ENCODE measurements around the gene FRMD4A. TPM values are rescaled to one million over a fixed set of nuclear protein-coding genes. Genes with fewer than 3 reads are reported as not detected.

Gene FRMD4A
- total and polyA plus RNA-seq, 10 of the 15 experiments (the other 5 are each of a cell fraction or from before 2014, with no cell fraction given) = 17.8 to 75.2 (median 39.1) TPM

GRCh38 chr10:13681095-13681494 is 649.6 kb downstream of the FRMD4A start:
- H3K4me1 ChIP-seq (ENCODE audit: control insufficient read depth, insufficient read depth, low read length) = peaks cover 3% of the 10 kb centered on the region; the same call in 1 of the 2 replicates
- ATAC-seq = no peak
- FAIRE-seq = no peak
- no peak for DNase-seq (ENCODE audit: low read depth, low spot score)
- no peaks in the 10 kb centered on the region for H3K9me3 ChIP-seq (replicated peaks; ENCODE audit: control insufficient read depth, insufficient read depth, low read length)
- no peak overlapping the region for H3K4me2 ChIP-seq (ENCODE audit: control insufficient read depth, insufficient read depth)
- no peak overlapping the region for H3K27ac ChIP-seq (ENCODE audit: control insufficient read depth, insufficient read depth)
- no peaks in the 10 kb centered on the region for H4K20me1 ChIP-seq (ENCODE audit: control insufficient read depth, insufficient read depth)
- no peak overlapping the region for H3K4me3 ChIP-seq
- intact Hi-C loops (cut with micrococcal nuclease; ENCODE audit: unreplicated experiment) = no loop called here
- POLR2A ChIA-PET = no interaction called here
- in situ Hi-C loops (cut with MboI) = no loop called here
- CTCF ChIA-PET = interaction anchor here (1.5 to 1.7 kb wide), 2 partner anchors 17 kb away, joined by 3 to 5 read pairs; no protein-coding TSS in a partner anchor
- no TSS peak for BruUV-seq (replicated peaks)
- no peaks in the 10 kb centered on the region for H3K27me3 ChIP-seq (replicated peaks in 1 of 2; ENCODE audit: control insufficient read depth in 2 of 2, insufficient read depth in 2 of 2, low read length in 1 of 2)
- H3K79me2 ChIP-seq (ENCODE audit: control insufficient read depth, insufficient read depth, low read length) = no peaks in the 10 kb centered on the region; the same call in none of the 2 replicates
- WGBS (ENCODE audit: insufficient coverage, insufficient replicate concordance, low lambda C conversion rate, missing lambda C conversion rate) = 68% methylated on average over 4 of the region's 4 CpGs
- no peak overlapping the region for H3K9ac ChIP-seq (ENCODE audit: control insufficient read depth, insufficient read depth, low read length)
- SMC1A ChIA-PET (ENCODE audit: uncharacterized antibody, unreplicated experiment) = interaction anchor here (0.9 to 1.3 kb wide), 4 partner anchors 9 to 21 kb away, joined by 4 read pairs; no protein-coding TSS in a partner anchor
- no peak overlapping the region for H2AFZ ChIP-seq (ENCODE audit: control insufficient read depth, low read depth, low read length)
- TF ChIP-seq NBN (IDR thresholded peaks at IDR 0.05) = no peak
- no peak for TF ChIP-seq PAX8 (IDR thresholded peaks at IDR 0.05)
- no peak for TF ChIP-seq NR2C2 (IDR thresholded peaks at IDR 0.05; ENCODE audit: borderline replicate concordance, control insufficient read depth, insufficient read length, low read depth)
- TF ChIP-seq PBX3 (IDR thresholded peaks at IDR 0.05; ENCODE audit: insufficient replicate concordance, low read depth, low read length) = no peak
- H3K36me3 ChIP-seq (ENCODE audit: control insufficient read depth in 2 of 2, insufficient read depth in 2 of 2, low read length in 1 of 2) = peaks cover 12 to 27% of the 10 kb centered on the region in 2 experiments; a peak in 3 of 4 replicates
- RAD21 ChIA-PET (ENCODE audit: unreplicated experiment) = interaction anchor here (1.4 kb wide), 1 partner anchor 106 kb away, joined by 3 read pairs; no protein-coding TSS in a partner anchor

GRCh38 chr10:13678101-13678843 is 652.5 kb downstream of the FRMD4A start:
- H3K4me2 ChIP-seq (ENCODE audit: control insufficient read depth, insufficient read depth) = no peak overlapping the region
- in situ Hi-C loops (cut with MboI) = no loop called here
- TF ChIP-seq POLR2A (IDR thresholded peaks at IDR 0.05; ENCODE audit: low read depth, low read length) (peak; percentile 20; the same call in 1 of the 2 replicates), ZNF384 (IDR thresholded peaks at IDR 0.05; ENCODE audit: borderline replicate concordance, low read depth, low read length) (no peak), CBX5 (IDR thresholded peaks at IDR 0.05; ENCODE audit: low read depth) (no peak), RELB (IDR thresholded peaks at IDR 0.05; ENCODE audit: low read depth) (no peak), ZNF592 (IDR thresholded peaks at IDR 0.05) (no peak)

More at GRCh38 chr10:13678101-13678843, 652.5 kb downstream of the FRMD4A start:
- ATAC-seq (no peak), FAIRE-seq (no peak), DNase-seq (ENCODE audit: low read depth, low spot score) (no peak)
- ChIA-PET SMC1A (ENCODE audit: uncharacterized antibody, unreplicated experiment) (interaction anchor here (0.8 kb wide), 1 partner anchor 11 kb away, joined by 3 read pairs; no protein-coding TSS in a partner anchor), CTCF (no interaction called here), RAD21 (ENCODE audit: unreplicated experiment) (no interaction called here), POLR2A (interaction anchor here (0.9 kb wide), 1 partner anchor 118 kb away, joined by 3 read pairs; no protein-coding TSS in a partner anchor)
- Histone ChIP-seq H3K36me3 (ENCODE audit: control insufficient read depth in 2 of 2, insufficient read depth in 2 of 2, low read length in 1 of 2) (peaks cover 10 to 28% of the 10 kb centered on the region in 2 experiments; a peak in 3 of 4 replicates), H3K4me1 (ENCODE audit: control insufficient read depth, insufficient read depth, low read length) (no peaks in the 10 kb centered on the region), H3K9me3 (replicated peaks; ENCODE audit: control insufficient read depth, insufficient read depth, low read length) (no peaks in the 10 kb centered on the region), H2AFZ (ENCODE audit: control insufficient read depth, low read depth, low read length) (no peak overlapping the region), H4K20me1 (ENCODE audit: control insufficient read depth, insufficient read depth) (no peaks in the 10 kb centered on the region), H3K9ac (ENCODE audit: control insufficient read depth, insufficient read depth, low read length) (no peak overlapping the region), H3K79me2 (ENCODE audit: control insufficient read depth, insufficient read depth, low read length) (no peaks in the 10 kb centered on the region; the same call in 1 of the 2 replicates), H3K4me3 (no peak overlapping the region), H3K27me3 (replicated peaks in 1 of 2; ENCODE audit: control insufficient read depth in 2 of 2, insufficient read depth in 2 of 2, low read length in 1 of 2) (no peaks in the 10 kb centered on the region), H3K27ac (ENCODE audit: control insufficient read depth, insufficient read depth) (no peak overlapping the region)
- intact Hi-C loops (cut with micrococcal nuclease; ENCODE audit: unreplicated experiment) = no loop called here
- WGBS (ENCODE audit: insufficient coverage, insufficient replicate concordance, low lambda C conversion rate, missing lambda C conversion rate) = 96% methylated on average over 13 of the region's 13 CpGs
- BruUV-seq (replicated peaks) = no TSS peak

All from GM12878 (cell line).